Cardiac fibroblast (primary cell): ENCODE data around the gene TLR5.
A peak's percentile ranks its signal among the peaks of the same experiment; 100 is the strongest.

Experiments
- DNase-seq, 2 donors: peaks; one replicate each; pipeline versions ENCODE4 v3.0.0 to v3.0.0-alpha.2; 2010; ENCODE audit warnings: low read depth in 2 of 2
- H3K4me3 ChIP-seq, 2 donors: replicated peaks in 1 of 2; 1 replicate in 1 of 2; 2 replicates in 1 of 2; pipeline ENCODE4 v1.5.1; 2011; ENCODE audit warnings: low read depth in 2 of 2, low read length in 2 of 2, mild to moderate bottlenecking in 2 of 2, moderate library complexity in 1 of 2
- TF ChIP-seq, protein P1 (sequence below): IDR thresholded peaks from one replicate; pipeline ENCODE4 v1.5.1; 2011; ENCODE audit warnings: low read depth, mild to moderate bottlenecking, low read length, inconsistent platforms

Gene TLR5

GRCh38 chr1:223077247-223077833 lies 65.7 kb downstream of the TLR5 start:
- TF ChIP-seq, protein P1, sequence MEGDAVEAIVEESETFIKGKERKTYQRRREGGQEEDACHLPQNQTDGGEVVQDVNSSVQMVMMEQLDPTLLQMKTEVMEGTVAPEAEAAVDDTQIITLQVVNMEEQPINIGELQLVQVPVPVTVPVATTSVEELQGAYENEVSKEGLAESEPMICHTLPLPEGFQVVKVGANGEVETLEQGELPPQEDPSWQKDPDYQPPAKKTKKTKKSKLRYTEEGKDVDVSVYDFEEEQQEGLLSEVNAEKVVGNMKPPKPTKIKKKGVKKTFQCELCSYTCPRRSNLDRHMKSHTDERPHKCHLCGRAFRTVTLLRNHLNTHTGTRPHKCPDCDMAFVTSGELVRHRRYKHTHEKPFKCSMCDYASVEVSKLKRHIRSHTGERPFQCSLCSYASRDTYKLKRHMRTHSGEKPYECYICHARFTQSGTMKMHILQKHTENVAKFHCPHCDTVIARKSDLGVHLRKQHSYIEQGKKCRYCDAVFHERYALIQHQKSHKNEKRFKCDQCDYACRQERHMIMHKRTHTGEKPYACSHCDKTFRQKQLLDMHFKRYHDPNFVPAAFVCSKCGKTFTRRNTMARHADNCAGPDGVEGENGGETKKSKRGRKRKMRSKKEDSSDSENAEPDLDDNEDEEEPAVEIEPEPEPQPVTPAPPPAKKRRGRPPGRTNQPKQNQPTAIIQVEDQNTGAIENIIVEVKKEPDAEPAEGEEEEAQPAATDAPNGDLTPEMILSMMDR, result no peak
- H3K4me3 ChIP-seq, result no peak overlapping the region
- DNase-seq, result no peak

GRCh38 chr1:223076362-223076761 lies 66.7 kb downstream of the TLR5 start:
- peak in 1 of 2 donors; percentile 31 for DNase-seq
- TF ChIP-seq, protein P1, result no peak
- H3K4me3 ChIP-seq, result no peak overlapping the region

DNA sequence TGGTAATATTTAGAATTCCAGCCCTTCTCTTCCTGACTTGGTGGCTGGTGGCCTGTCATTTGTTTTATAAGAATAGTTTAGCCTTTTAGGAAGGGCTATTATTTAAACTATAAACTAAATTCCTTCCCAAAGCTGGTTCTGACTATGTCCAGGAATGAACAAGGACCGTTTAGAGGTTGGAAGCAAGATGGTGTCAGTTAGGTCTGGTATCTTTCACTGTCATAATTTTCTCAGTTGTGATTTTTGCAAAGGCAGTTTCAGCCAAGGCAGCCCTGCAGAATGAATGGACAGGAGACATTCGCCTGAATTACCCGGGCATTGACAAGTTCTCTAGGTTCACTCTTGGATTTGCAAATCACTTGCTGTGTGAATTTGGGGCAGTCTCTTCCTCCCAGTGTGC lies 67.2 kb downstream of the TLR5 start:
- TF ChIP-seq, protein P1, result no peak
- no peak for DNase-seq
- no peak overlapping the region for H3K4me3 ChIP-seq

DNA sequence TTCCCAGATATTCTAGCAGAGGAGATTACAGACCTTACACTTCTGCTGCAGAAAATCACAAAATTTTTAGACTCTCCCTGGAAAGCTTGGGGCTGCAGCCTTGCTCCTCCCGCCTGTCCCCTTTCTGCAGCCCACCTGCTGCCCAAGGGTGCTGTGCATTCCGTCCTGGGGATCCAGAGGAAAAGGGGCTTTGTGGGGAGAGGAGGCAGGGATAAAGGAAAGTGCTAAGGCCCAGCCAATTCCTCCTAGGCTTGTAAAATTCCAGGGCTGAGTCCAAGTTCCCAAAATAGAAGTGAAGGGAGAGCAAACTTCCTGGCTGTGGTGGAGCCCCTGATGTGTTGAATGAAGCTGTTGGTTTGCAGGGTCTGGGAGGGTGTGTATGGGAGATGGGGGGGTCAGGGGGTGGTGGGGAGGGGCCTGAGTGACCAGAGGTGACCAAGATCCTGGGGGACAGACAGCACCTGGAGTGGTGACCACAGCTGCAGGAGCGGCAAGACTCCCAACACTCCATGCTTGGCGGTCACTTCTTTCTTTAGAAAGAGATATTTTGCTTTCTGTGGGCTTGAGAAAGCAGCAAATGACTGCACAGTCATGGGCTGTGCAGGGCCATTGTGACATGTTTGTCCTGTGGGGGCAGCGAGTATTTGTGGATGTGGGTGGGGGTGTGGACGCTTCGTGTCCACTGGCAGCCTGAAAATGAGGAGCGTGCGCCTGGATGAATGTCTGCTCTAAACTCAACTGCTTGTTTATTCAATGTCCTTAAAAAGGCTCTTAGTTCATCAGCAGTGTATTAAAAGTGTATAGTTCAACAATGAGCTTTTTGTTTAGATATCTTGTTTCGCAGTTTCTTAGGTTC lies 68.4 kb downstream of the TLR5 start:
- peak in 1 of 2 donors; percentile 11 for DNase-seq
- TF ChIP-seq, protein P1, result no peak
- H3K4me3 ChIP-seq, result no peak overlapping the region

- no peak overlapping the region for H3K4me3 ChIP-seq
- no peak for DNase-seq
- TF ChIP-seq, protein P1, result no peak
Observed at GRCh38 chr1:223068900-223069665, 74.0 kb downstream of the TLR5 start.

GRCh38 chr1:223067914-223068313 lies 75.1 kb downstream of the TLR5 start:
- no peak overlapping the region for H3K4me3 ChIP-seq
- TF ChIP-seq, protein P1, result no peak
- no peak for DNase-seq
